OCI-LY1 (cell line): Measurements from ENCODE around the gene SVOPL.

Experiments
- H2AFZ ChIP-seq: fragments of 200-600 bp; sonication (generic), shearing (Covaris generic); 2 replicates; pipeline ENCODE4 v1.6.0; 2014; ENCODE audit warnings: antibody characterized with exemption, mild to moderate bottlenecking, low read length
- H3F3A ChIP-seq: fragments of 200-600 bp; sonication (generic), shearing (Covaris generic); 2 replicates; pipeline ENCODE4 v1.6.0; 2014; ENCODE audit warnings: mild to moderate bottlenecking, antibody characterized with exemption, low read length, moderate library complexity; ENCODE audit not compliant: insufficient read depth
- H3K27ac ChIP-seq: fragments of 200-600 bp; sonication (generic); 2 replicates; pipeline ENCODE4 v1.5.1; 2014; ENCODE audit warnings: low read length, mixed run types, mild to moderate bottlenecking, low read depth; ENCODE audit not compliant: poor library complexity, severe bottlenecking
- H3K27me3 ChIP-seq: fragments of 200-600 bp; sonication (generic); 2 replicates; pipeline ENCODE4 v1.6.0; 2014; ENCODE audit warnings: antibody characterized with exemption, mild to moderate bottlenecking, low read length, moderate library complexity; ENCODE audit not compliant: insufficient read depth
- H3K36me3 ChIP-seq: fragments of 200-600 bp; sonication (generic); 2 replicates; pipeline ENCODE4 v1.6.1; 2014; ENCODE audit warnings: mild to moderate bottlenecking, antibody characterized with exemption, low read length, moderate library complexity, mixed read lengths; ENCODE audit not compliant: insufficient read depth
- H3K4me1 ChIP-seq: fragments of 200-600 bp; sonication (generic); 2 replicates; pipeline ENCODE4 v1.5.1; 2014; ENCODE audit warnings: mild to moderate bottlenecking, low read length, moderate library complexity; ENCODE audit not compliant: insufficient read depth, severe bottlenecking
- H3K4me2 ChIP-seq: fragments of 200-600 bp; sonication (generic), shearing (Covaris generic); 2 replicates; pipeline ENCODE4 v1.6.1; 2014; ENCODE audit warnings: low read length
- H3K4me3 ChIP-seq: fragments of 200-600 bp; sonication (generic); 2 replicates; pipeline ENCODE4 v1.5.1; 2014; ENCODE audit warnings: low read length, low read depth, mild to moderate bottlenecking, mixed read lengths; ENCODE audit not compliant: poor library complexity, severe bottlenecking
- H3K79me2 ChIP-seq: fragments of 200-600 bp; shearing (Covaris generic); 2 replicates; pipeline ENCODE4 v1.6.1; 2016; ENCODE audit warnings: mixed run types, low read length, mixed read lengths; ENCODE audit not compliant: insufficient read depth
- H3K9ac ChIP-seq: fragments of 200-600 bp; sonication (generic), shearing (Covaris generic); 2 replicates; pipeline ENCODE4 v1.6.1; 2014; ENCODE audit warnings: mild to moderate bottlenecking, low read length, mixed read lengths
- H3K9me2 ChIP-seq: fragments of 200-600 bp; sonication (generic), shearing (Covaris generic); 2 replicates; pipeline ENCODE4 v1.6.1; 2014; ENCODE audit warnings: low read depth, mild to moderate bottlenecking, low read length, mixed read lengths
- H3K9me3 ChIP-seq: fragments of 200-600 bp; shearing (Covaris generic); 2 replicates; pipeline ENCODE4 v1.6.1; 2014; ENCODE audit warnings: low read length, mixed read lengths
- H4K20me1 ChIP-seq: fragments of 200-600 bp; sonication (generic), shearing (Covaris generic); 2 replicates; pipeline ENCODE4 v1.6.0; 2016; ENCODE audit warnings: mild to moderate bottlenecking, low read length; ENCODE audit not compliant: insufficient read depth
- EZH2 ChIP-seq: fragments of 200-600 bp; sonication (generic), shearing (Covaris generic); IDR thresholded peaks from 2 replicates; pipeline ENCODE4 v1.8.0; 2017; ENCODE audit warnings: borderline replicate concordance, mixed run types, mild to moderate bottlenecking, antibody characterized with exemption, low read length, moderate library complexity, mixed read lengths
- TF ChIP-seq, protein P1 (sequence below): fragments of 200-600 bp; sonication (generic), shearing (Covaris generic); IDR thresholded peaks from 2 replicates; pipeline ENCODE4 v1.5.1; 2017; ENCODE audit warnings: mild to moderate bottlenecking, antibody characterized with exemption, low read length, moderate library complexity, mixed read lengths

Gene SVOPL

GRCh38 chr7:138748666-138749065, 47.5 kb upstream of the SVOPL start:
- no peak overlapping the region for H3K9ac ChIP-seq
- H3K4me2 ChIP-seq: no peak overlapping the region
- H3K27me3 ChIP-seq: peaks cover 10% of the 10 kb centered on the region; the same call in 1 of the 2 replicates
- no peaks in the 10 kb centered on the region for H3K79me2 ChIP-seq
- no peaks in the 10 kb centered on the region for H3K9me2 ChIP-seq
- H3K36me3 ChIP-seq: no peaks in the 10 kb centered on the region
- H3K27ac ChIP-seq: no peak overlapping the region
- no peaks in the 10 kb centered on the region for H3K9me3 ChIP-seq
- H3F3A ChIP-seq: no peaks in the 10 kb centered on the region
- H4K20me1 ChIP-seq: no peaks in the 10 kb centered on the region
- TF ChIP-seq, protein P1, sequence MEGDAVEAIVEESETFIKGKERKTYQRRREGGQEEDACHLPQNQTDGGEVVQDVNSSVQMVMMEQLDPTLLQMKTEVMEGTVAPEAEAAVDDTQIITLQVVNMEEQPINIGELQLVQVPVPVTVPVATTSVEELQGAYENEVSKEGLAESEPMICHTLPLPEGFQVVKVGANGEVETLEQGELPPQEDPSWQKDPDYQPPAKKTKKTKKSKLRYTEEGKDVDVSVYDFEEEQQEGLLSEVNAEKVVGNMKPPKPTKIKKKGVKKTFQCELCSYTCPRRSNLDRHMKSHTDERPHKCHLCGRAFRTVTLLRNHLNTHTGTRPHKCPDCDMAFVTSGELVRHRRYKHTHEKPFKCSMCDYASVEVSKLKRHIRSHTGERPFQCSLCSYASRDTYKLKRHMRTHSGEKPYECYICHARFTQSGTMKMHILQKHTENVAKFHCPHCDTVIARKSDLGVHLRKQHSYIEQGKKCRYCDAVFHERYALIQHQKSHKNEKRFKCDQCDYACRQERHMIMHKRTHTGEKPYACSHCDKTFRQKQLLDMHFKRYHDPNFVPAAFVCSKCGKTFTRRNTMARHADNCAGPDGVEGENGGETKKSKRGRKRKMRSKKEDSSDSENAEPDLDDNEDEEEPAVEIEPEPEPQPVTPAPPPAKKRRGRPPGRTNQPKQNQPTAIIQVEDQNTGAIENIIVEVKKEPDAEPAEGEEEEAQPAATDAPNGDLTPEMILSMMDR: no peak
- TF ChIP-seq EZH2: no peak
- H3K4me1 ChIP-seq: no peaks in the 10 kb centered on the region
- H2AFZ ChIP-seq: no peak overlapping the region
- no peak overlapping the region for H3K4me3 ChIP-seq

- TF ChIP-seq, protein P1: no peak
- no peak for TF ChIP-seq EZH2
- H3K27ac ChIP-seq: no peak overlapping the region
- H4K20me1 ChIP-seq: no peaks in the 10 kb centered on the region
- no peak overlapping the region for H3K4me2 ChIP-seq
- peaks cover 3% of the 10 kb centered on the region; the same call in 1 of the 2 replicates for H3K27me3 ChIP-seq
- H3K4me1 ChIP-seq: no peaks in the 10 kb centered on the region
- H3K9me2 ChIP-seq: no peaks in the 10 kb centered on the region
- no peak overlapping the region for H3K4me3 ChIP-seq
- H3K36me3 ChIP-seq: no peaks in the 10 kb centered on the region
- no peaks in the 10 kb centered on the region for H3F3A ChIP-seq
- H3K9me3 ChIP-seq: no peaks in the 10 kb centered on the region
- H3K9ac ChIP-seq: no peak overlapping the region
- no peaks in the 10 kb centered on the region for H3K79me2 ChIP-seq
- H2AFZ ChIP-seq: no peak overlapping the region
Observed at GRCh38 chr7:138746073-138746472, 44.9 kb upstream of the SVOPL start.

- H3K27me3 ChIP-seq: no peaks in the 10 kb centered on the region; the same call in 1 of the 2 replicates
- no peaks in the 10 kb centered on the region for H3K79me2 ChIP-seq
- no peak overlapping the region for H3K9ac ChIP-seq
- no peaks in the 10 kb centered on the region for H3K9me2 ChIP-seq
- H4K20me1 ChIP-seq: no peaks in the 10 kb centered on the region
- no peak overlapping the region for H3K27ac ChIP-seq
- no peaks in the 10 kb centered on the region for H3K4me1 ChIP-seq
- H3K36me3 ChIP-seq: no peaks in the 10 kb centered on the region
- H3K4me2 ChIP-seq: no peak overlapping the region
- no peaks in the 10 kb centered on the region for H3K9me3 ChIP-seq
- no peak overlapping the region for H2AFZ ChIP-seq
- H3K4me3 ChIP-seq: no peak overlapping the region
- TF ChIP-seq, protein P1: no peak
- TF ChIP-seq EZH2: no peak
- H3F3A ChIP-seq: no peaks in the 10 kb centered on the region
Observed at GRCh38 chr7:138745189-138745588, 44.0 kb upstream of the SVOPL start.
